Esophagus squamous epithelium (tissue), 4 donors: ENCODE measurements around the gene INMT.

ENCODE experiments used
- POLR2A ChIP-seq, 4 donors: fragments of 450-650 bp; IDR thresholded peaks; one replicate each; pipeline ENCODE4 v1.6.1; 2017; ENCODE audit warnings: antibody characterized with exemption in 4 of 4, mild to moderate bottlenecking in 4 of 4, moderate library complexity in 3 of 4
- TF ChIP-seq, protein P1 (sequence below), 6 experiments: fragments of 450-650 bp in 4 of 6; fragments of 200-600 bp in 2 of 6; sonication (generic) in 2 of 6; IDR thresholded peaks; one replicate each; pipeline ENCODE4 v1.5.1; 2016 to 2019; ENCODE audit warnings: antibody characterized with exemption in 6 of 6, mild to moderate bottlenecking in 4 of 6, moderate library complexity in 4 of 6

DNA sequence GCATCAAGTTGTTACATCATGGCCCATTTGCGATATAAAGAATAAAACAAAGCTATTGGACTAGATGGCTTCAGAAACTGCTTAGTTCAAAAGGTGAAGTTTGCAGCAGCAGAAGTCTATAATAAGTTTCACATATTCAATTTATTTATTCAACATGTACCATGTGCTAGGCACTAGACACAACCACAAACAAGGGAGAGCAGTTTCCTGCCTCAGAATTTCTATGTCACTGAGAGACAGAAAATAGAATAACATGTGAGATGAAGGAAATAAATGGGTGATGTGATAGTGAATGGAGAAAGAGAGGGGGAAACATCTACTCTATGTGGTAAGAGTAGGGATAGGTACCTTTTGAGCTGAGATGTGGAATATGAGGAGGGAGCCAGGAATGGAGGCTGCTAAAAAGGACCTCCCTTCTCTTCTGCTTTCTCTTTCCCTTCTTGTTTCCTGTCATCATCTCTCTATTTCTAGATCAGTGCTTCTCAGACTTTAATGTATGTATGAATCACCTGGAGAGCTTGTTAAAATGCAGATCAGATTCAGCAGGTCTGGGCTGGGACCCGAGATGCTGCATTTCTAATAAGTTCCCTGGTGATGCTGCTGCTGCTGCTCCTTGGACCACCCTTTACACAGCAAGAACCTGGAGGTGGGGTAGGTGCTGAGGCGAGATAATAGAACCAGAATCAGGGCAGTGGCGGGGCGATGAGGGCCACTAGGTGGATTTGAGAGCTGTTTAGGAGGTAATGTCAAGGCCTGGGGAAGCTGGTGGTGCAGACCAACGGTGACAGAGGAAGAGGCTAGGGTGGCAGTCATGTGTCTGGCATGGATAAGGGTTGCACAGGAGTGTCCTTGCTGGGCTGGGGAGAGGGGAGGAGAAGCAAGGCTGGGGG lies 13.7 kb upstream of the INMT start:
- TF ChIP-seq, protein P1, sequence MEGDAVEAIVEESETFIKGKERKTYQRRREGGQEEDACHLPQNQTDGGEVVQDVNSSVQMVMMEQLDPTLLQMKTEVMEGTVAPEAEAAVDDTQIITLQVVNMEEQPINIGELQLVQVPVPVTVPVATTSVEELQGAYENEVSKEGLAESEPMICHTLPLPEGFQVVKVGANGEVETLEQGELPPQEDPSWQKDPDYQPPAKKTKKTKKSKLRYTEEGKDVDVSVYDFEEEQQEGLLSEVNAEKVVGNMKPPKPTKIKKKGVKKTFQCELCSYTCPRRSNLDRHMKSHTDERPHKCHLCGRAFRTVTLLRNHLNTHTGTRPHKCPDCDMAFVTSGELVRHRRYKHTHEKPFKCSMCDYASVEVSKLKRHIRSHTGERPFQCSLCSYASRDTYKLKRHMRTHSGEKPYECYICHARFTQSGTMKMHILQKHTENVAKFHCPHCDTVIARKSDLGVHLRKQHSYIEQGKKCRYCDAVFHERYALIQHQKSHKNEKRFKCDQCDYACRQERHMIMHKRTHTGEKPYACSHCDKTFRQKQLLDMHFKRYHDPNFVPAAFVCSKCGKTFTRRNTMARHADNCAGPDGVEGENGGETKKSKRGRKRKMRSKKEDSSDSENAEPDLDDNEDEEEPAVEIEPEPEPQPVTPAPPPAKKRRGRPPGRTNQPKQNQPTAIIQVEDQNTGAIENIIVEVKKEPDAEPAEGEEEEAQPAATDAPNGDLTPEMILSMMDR (IDR thresholded peaks at IDR 0.05) = no peak
- no peak for TF ChIP-seq POLR2A (IDR thresholded peaks at IDR 0.05)
